Erythroblast (primary cell): ENCODE measurements around the gene FAM124A.

Source experiments
- GATA1 ChIP-seq: IDR thresholded peaks from 2 replicates; pipeline ENCODE4 v1.6.1; 2011; ENCODE audit warnings: low read depth, mild to moderate bottlenecking, control low read depth, low read length, moderate library complexity
- POLR2A ChIP-seq: IDR thresholded peaks from 2 replicates; pipeline ENCODE4 v1.6.1; 2011; ENCODE audit warnings: mild to moderate bottlenecking, low read length

DNA sequence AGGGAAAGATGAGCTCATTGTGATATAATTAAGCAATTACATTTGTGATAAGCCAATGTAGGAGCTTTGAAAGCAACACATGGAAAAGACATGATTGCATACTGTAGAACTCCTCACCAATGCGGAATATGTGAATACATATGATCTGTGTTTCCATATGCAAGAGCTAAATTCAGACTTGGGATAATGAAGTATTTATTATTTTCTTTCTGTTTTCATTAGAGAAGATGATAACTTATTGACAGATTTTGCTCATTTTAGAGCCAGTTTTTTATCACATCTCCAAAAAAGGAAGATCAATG lies 14.2 kb downstream of the FAM124A start:
- TF ChIP-seq POLR2A (no peak), GATA1 (no peak)
